ENCODE measurements around the gene NPHP4.

Gene NPHP4

DNA sequence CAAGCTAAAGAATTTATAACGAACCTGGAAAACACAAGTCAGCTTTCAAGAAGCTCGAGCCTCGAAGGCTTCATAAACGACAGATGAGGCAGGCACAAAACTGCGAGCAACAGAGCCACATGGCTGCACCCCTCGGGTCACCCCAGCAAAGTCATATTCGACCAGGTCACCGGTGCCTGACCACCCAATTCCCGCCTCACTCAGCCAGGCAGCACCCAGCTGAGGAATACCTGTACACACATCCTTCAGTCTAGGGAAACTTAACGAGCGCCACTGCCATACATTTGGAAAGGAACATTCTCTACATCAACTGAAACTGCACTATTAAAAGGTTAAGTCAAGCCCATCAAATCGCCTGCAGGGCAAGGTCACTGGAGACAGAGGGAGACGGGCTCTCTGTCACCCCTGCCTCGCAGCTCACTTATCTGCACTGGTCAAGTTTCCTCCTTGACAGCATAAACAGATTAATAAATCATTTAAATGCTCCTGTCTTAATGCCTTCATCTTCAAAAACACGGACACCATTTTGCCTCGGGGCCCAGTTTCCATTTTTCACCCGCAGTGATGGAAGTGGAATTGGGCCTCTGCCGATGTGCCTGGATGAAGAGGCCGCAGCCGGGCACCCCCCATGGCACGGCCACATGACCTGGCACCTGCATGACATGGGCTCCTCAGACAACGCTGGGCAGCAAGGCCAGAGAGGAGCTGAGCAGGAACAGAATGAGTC lies 20.6 kb downstream of the NPHP4 start:
- Histone ChIP-seq H3K27me3 (ENCODE audit: control insufficient read depth, insufficient read depth, low read length) (no peaks in the 10 kb centered on the region), H3K9ac (ENCODE audit: low read length) (no peak overlapping the region), H3K27ac (ENCODE audit: low read length) (no peak overlapping the region), H3K36me3 (ENCODE audit: control insufficient read depth, low read depth, low read length) (no peaks in the 10 kb centered on the region), H3K4me1 (ENCODE audit: control insufficient read depth, low read depth, low read length) (no peaks in the 10 kb centered on the region), H3K9me3 (ENCODE audit: control insufficient read depth, low read depth, low read length) (no peaks in the 10 kb centered on the region), H3K4me3 (ENCODE audit: low read length) (no peak overlapping the region)

DNA sequence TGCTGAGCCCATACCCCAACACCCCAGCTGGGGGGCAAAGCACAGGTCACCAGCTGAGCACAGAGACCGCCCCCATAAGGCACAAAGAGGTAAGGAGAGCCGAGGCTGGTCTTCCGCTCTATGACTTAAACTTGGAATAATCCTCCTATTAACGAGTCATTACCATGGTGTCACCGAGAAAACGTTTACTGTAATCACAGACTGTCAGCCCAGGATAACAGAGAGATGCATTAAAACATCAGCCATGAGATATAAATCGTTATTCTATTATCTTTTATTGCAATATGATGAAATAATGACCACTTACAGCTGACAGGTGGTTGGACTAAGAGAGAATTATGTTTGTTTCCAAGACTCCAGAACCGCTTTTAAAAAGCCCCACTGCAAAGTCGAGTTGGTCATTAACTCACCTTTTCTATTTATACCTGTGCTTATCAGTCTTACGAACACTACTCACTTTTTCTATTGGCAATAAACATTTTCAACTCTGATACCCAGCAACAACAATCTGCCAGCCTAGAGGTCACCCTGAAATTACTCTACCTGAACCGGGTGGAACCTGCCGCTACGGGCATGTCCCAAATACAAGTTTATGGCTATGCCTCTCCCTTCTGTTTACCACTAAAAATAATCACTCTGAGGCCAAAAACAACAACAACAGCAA lies 21.5 kb downstream of the NPHP4 start:
- no peak overlapping the region for H3K4me3 ChIP-seq (ENCODE audit: low read length)
- no peaks in the 10 kb centered on the region for H3K27me3 ChIP-seq (ENCODE audit: control insufficient read depth, insufficient read depth, low read length)
- no peak overlapping the region for H3K27ac ChIP-seq (ENCODE audit: low read length)
- H3K36me3 ChIP-seq (ENCODE audit: control insufficient read depth, low read depth, low read length): no peaks in the 10 kb centered on the region
- H3K9ac ChIP-seq (ENCODE audit: low read length): no peak overlapping the region
- H3K4me1 ChIP-seq (ENCODE audit: control insufficient read depth, low read depth, low read length): no peaks in the 10 kb centered on the region
- no peaks in the 10 kb centered on the region for H3K9me3 ChIP-seq (ENCODE audit: control insufficient read depth, low read depth, low read length)

DNA sequence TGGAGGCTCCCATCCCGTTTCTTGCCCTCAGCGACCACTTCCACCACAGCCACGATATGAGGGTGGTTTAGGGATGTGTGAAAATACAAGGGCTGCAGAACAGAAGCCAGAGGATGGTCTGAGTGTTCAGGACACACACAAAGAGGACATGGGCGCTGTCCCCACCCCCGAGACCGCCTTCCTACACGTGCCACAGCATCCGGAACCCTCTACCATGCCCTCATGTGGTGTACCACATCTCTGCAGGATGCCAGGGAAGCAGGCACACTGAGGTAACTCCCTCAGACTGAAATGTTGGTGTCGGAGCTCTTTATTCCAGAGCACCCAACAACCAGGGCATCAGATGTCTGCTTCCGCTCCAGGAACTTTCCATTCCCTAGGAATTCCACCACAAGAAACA lies 23.1 kb downstream of the NPHP4 start:
- Histone ChIP-seq H3K9ac (ENCODE audit: low read length) (no peak overlapping the region), H3K27ac (ENCODE audit: low read length) (no peak overlapping the region), H3K4me3 (ENCODE audit: low read length) (no peak overlapping the region), H3K27me3 (ENCODE audit: control insufficient read depth, insufficient read depth, low read length) (no peaks in the 10 kb centered on the region), H3K9me3 (ENCODE audit: control insufficient read depth, low read depth, low read length) (no peaks in the 10 kb centered on the region), H3K4me1 (ENCODE audit: control insufficient read depth, low read depth, low read length) (no peaks in the 10 kb centered on the region), H3K36me3 (ENCODE audit: control insufficient read depth, low read depth, low read length) (no peaks in the 10 kb centered on the region)

DNA sequence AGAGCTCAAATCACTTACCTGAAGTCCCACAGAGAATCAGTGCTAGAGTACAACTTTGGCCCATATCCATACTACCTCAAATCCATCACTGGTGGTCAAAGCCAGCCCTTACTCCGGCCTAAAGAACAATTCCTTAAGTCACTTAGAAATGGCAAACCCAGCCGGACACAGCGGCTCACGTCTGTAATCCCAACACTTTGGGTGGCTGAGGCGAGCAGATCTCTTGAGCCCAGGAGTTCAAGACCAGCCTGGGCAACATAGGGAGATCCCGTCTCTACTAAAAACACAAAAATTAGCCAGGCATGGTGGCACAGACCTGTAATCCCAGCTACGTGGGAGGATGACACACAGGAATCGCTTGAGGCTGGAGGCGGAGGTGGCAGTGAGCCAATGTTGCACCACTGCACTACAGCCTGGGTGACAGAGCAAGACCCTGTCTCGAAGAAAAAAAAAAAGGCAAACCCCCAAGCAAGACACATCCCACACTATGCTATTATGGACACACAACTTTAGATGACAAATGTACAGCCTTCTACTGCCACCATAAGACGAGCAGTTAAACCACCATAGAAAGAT lies 24.0 kb downstream of the NPHP4 start:
- Histone ChIP-seq H3K27me3 (ENCODE audit: control insufficient read depth, insufficient read depth, low read length) (no peaks in the 10 kb centered on the region), H3K4me1 (ENCODE audit: control insufficient read depth, low read depth, low read length) (no peaks in the 10 kb centered on the region), H3K36me3 (ENCODE audit: control insufficient read depth, low read depth, low read length) (no peaks in the 10 kb centered on the region), H3K9ac (ENCODE audit: low read length) (no peak overlapping the region), H3K4me3 (ENCODE audit: low read length) (no peak overlapping the region), H3K27ac (ENCODE audit: low read length) (no peak overlapping the region), H3K9me3 (ENCODE audit: control insufficient read depth, low read depth, low read length) (no peaks in the 10 kb centered on the region)

DNA sequence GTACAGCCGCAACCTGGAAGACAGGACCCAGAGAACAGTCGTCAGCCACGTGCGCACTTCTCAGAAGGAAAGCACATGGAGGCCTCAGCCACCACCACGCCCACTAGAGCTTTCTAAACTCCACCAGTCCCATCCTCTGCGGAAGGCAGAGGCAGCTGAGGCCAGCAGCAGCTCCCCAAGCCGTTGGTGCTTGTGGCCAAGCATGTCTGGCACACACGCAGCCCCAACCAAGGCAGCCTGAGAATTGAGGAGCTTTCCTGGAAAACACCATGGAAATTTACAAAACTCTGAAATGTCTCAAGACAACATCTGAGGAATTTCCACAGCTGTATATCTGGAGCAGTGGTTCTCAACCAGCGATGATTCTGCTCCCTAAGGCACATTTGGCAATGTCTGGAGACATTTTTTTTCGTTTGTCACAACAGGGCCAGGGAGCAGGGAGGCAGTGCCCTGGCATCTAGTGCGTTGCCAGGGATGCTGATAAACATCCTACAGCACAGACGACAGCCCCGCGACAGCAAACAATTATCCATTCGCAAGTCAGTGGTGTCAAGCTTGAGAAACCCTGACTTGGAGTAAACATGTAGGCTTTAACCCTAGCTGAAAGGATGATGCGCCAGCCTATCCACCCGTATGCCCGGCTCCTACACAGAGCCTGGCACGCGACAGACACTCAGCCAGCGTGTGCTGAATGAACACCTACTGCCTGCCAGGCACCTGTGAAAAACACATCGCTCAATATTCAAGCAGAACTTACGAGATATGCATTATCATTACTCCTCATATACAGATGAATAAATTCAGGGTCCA lies 24.7 kb downstream of the NPHP4 start:
- no peaks in the 10 kb centered on the region for H3K9me3 ChIP-seq (ENCODE audit: control insufficient read depth, low read depth, low read length)
- no peak overlapping the region for H3K27ac ChIP-seq (ENCODE audit: low read length)
- no peaks in the 10 kb centered on the region for H3K27me3 ChIP-seq (ENCODE audit: control insufficient read depth, insufficient read depth, low read length)
- no peaks in the 10 kb centered on the region for H3K36me3 ChIP-seq (ENCODE audit: control insufficient read depth, low read depth, low read length)
- H3K9ac ChIP-seq (ENCODE audit: low read length): no peak overlapping the region
- no peak overlapping the region for H3K4me3 ChIP-seq (ENCODE audit: low read length)
- no peaks in the 10 kb centered on the region for H3K4me1 ChIP-seq (ENCODE audit: control insufficient read depth, low read depth, low read length)

DNA sequence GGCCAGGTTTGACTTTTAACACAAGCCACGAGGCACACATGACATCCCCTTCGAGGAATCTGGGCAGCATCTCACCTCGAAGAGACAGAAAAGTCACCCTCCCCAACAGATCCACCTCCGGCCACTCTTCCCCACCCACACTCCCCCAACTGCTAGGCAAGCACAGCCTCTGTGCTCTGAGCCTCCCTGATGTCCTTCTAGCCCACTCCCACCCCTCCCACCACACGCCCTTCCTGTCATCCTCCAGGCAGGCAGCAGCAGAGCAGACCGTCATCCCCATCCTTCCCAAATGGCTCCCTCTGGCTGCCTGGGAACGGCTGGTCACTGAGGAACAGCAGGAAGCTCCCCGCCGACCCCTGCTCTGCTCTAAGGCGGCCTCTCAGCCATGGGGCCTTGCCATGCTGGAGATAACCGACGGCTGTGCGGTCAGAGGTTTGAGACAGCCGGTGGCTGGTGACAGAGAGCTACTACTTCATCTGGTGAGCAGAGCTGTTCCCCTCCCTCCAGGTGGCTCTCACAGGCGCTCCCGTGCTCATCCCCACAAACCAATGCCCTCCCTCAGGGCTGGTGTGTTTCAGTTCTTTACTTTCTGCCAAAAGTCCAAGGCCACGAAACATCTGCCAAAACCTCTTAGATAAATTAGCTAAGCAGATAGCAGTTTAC lies 25.6 kb downstream of the NPHP4 start:
- no peak overlapping the region for H3K4me3 ChIP-seq (ENCODE audit: low read length)
- no peak overlapping the region for H3K9ac ChIP-seq (ENCODE audit: low read length)
- H3K4me1 ChIP-seq (ENCODE audit: control insufficient read depth, low read depth, low read length): no peaks in the 10 kb centered on the region
- no peak overlapping the region for H3K27ac ChIP-seq (ENCODE audit: low read length)
- H3K27me3 ChIP-seq (ENCODE audit: control insufficient read depth, insufficient read depth, low read length): no peaks in the 10 kb centered on the region
- H3K36me3 ChIP-seq (ENCODE audit: control insufficient read depth, low read depth, low read length): no peaks in the 10 kb centered on the region
- no peaks in the 10 kb centered on the region for H3K9me3 ChIP-seq (ENCODE audit: control insufficient read depth, low read depth, low read length)

DNA sequence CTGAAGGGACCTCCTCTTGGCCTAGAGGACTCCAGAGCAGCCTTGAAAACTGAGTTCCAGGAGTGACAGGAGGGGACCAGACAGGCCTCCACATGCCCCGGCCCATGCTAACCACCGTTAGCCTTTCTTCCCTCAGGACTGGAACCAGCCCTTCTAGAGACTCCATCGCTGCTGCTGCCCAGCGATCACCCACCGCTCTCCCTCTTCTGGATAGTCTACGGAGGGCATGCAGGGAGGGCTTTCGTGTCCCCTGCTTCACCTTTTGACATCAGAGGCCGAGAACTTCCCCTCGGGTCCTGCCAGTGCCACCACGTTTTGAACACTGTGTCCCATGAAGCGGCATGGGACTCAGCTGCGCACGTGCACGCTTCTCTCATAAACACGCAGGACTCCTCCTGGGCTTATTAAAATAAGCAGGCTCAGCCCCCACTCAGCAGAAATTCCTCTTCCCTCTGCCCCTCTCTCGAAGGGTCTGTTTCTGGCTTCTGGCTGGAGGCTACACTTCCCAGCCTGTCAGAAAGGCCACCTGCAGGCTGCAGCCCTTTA lies 26.6 kb downstream of the NPHP4 start:
- Histone ChIP-seq H3K4me3 (ENCODE audit: low read length) (no peak overlapping the region), H3K27ac (ENCODE audit: low read length) (no peak overlapping the region), H3K4me1 (ENCODE audit: control insufficient read depth, low read depth, low read length) (no peaks in the 10 kb centered on the region), H3K36me3 (ENCODE audit: control insufficient read depth, low read depth, low read length) (no peaks in the 10 kb centered on the region), H3K9ac (ENCODE audit: low read length) (no peak overlapping the region), H3K27me3 (ENCODE audit: control insufficient read depth, insufficient read depth, low read length) (no peaks in the 10 kb centered on the region), H3K9me3 (ENCODE audit: control insufficient read depth, low read depth, low read length) (no peaks in the 10 kb centered on the region)

DNA sequence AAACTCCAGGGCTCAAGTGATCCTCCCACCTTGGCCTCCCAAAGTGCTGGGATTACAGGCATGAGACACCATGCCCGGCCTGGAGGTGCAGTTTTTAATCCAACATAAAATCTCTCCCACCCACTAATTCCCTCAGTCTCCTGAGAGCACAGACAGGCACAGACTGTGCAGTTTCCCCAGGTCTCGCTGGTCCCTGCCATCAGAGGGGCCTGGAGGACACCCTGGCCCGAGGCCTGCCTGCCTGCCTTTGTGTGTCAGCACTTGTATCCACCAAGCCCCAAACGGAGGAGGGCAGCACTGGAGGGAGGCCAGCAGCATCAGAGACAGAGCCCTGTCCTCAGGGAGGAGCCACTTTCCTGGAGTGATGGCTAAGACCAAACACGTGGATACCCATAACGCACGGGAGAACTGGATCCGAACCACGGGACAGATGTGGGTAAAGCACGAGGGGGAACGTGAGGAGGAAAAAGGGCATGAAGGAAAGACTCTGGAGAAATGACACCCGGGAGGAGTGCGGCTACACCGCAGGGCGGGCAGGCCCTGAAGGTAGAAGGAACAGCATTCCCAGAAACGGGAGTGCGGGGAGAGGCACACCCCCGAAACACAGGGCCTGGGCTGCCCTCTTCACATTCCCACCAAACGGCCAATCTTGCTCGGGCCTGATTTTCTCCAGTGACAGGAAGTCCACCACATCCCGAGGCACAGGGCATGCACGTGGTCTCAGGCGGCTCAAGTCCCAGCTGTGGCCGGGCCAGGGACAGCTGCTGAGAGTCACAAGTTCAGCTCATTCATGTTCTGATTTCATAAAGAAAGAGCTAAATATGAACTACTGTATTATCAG lies 29.7 kb downstream of the NPHP4 start:
- H3K36me3 ChIP-seq (ENCODE audit: control insufficient read depth, low read depth, low read length): peaks cover 4% of the 10 kb centered on the region
- H3K9ac ChIP-seq (ENCODE audit: low read length): no peak overlapping the region
- H3K27ac ChIP-seq (ENCODE audit: low read length): no peak overlapping the region
- H3K9me3 ChIP-seq (ENCODE audit: control insufficient read depth, low read depth, low read length): no peaks in the 10 kb centered on the region
- H3K4me1 ChIP-seq (ENCODE audit: control insufficient read depth, low read depth, low read length): no peaks in the 10 kb centered on the region
- H3K4me3 ChIP-seq (ENCODE audit: low read length): no peak overlapping the region
- no peaks in the 10 kb centered on the region for H3K27me3 ChIP-seq (ENCODE audit: control insufficient read depth, insufficient read depth, low read length)

DNA sequence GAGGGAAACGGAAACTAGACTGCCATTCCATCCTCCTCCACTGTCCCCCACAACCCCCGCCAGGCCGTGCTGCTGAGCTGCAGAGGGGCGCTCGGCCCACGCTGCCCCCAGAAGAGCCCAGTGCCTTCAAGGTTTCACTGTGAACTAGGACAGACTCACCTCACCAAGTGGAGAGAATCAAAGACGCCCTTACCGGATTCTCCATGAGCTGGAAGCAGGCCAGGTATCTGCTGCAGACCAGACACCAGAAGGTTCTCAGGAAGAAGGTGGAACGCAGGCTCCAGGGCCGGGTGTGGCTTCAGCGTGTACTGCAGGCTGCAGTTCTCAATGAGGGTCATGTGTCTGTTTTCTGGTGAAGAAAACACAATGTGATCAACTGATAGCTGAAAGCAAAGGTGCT lies 30.6 kb downstream of the NPHP4 start:
- Histone ChIP-seq H3K27me3 (ENCODE audit: control insufficient read depth, insufficient read depth, low read length) (no peaks in the 10 kb centered on the region), H3K27ac (ENCODE audit: low read length) (no peak overlapping the region), H3K9ac (ENCODE audit: low read length) (no peak overlapping the region), H3K36me3 (ENCODE audit: control insufficient read depth, low read depth, low read length) (peaks cover 4% of the 10 kb centered on the region), H3K4me3 (ENCODE audit: low read length) (no peak overlapping the region), H3K9me3 (ENCODE audit: control insufficient read depth, low read depth, low read length) (no peaks in the 10 kb centered on the region), H3K4me1 (ENCODE audit: control insufficient read depth, low read depth, low read length) (no peaks in the 10 kb centered on the region)

DNA sequence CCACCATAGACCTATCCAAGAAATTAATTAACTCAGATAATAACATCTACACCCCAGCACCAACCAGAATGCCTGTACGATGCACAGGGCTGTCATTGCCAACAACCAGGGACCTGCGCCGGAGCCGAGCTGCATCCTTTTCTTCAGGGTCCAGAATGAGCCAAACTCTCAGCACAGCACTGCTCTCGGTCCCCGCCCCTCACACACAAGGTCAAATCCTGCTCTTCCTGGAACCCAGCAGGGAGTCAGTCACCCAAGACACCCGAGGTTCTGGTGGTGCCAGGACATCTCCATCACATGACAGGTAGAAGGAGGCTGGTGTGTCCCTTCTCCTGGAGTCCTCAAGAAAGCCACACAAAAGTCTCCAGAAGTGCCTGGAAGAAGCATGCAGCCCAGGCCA lies 31.9 kb downstream of the NPHP4 start:
- Histone ChIP-seq H3K36me3 (ENCODE audit: control insufficient read depth, low read depth, low read length) (peaks cover 4% of the 10 kb centered on the region), H3K9me3 (ENCODE audit: control insufficient read depth, low read depth, low read length) (no peaks in the 10 kb centered on the region), H3K27me3 (ENCODE audit: control insufficient read depth, insufficient read depth, low read length) (no peaks in the 10 kb centered on the region), H3K4me1 (ENCODE audit: control insufficient read depth, low read depth, low read length) (no peaks in the 10 kb centered on the region), H3K4me3 (ENCODE audit: low read length) (no peak overlapping the region), H3K9ac (ENCODE audit: low read length) (no peak overlapping the region), H3K27ac (ENCODE audit: low read length) (no peak overlapping the region)

Data from iPS-18a (cell line).